ENCODE results near the gene DIDO1.
A peak's percentile ranks its signal among the peaks of the same experiment; 100 is the strongest.

The DIDO1 gene

GRCh38 chr20:62925420-62926228, 681 bp downstream of the DIDO1 start:
- DNase-seq = no peak

GRCh38 chr20:62925076-62925419, 1.3 kb downstream of the DIDO1 start:
- no peak for DNase-seq

DNA sequence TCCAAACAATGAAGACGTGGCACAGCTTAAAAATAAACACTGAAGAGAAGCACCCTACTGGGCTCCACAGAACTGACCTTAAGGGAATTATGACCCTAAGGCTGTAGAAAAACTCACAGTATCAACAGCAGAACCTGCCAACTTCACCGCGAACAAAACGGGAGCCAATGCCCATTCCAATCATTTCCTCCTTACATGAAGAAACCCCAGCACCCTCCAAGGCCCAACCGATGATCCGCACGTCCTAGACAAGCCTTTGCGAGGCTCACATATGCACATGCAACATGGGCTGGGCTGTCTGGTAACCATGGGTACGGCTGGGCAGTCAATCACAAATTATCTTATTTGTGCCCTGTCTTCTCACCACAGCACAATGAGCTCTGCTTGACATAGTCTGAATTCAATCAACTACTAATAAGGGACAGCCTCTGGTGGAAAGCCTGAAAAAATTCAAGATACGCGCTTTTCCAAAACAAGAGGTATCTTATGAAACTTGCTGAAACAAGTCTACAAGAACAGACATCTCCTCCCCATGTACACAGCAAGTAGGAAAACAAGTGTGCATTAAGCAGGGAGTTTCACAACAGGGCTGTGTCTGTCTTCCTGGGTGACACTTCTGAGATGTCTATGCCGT, 1.7 kb downstream of the DIDO1 start:
- peak; percentile 11 for DNase-seq

DNA sequence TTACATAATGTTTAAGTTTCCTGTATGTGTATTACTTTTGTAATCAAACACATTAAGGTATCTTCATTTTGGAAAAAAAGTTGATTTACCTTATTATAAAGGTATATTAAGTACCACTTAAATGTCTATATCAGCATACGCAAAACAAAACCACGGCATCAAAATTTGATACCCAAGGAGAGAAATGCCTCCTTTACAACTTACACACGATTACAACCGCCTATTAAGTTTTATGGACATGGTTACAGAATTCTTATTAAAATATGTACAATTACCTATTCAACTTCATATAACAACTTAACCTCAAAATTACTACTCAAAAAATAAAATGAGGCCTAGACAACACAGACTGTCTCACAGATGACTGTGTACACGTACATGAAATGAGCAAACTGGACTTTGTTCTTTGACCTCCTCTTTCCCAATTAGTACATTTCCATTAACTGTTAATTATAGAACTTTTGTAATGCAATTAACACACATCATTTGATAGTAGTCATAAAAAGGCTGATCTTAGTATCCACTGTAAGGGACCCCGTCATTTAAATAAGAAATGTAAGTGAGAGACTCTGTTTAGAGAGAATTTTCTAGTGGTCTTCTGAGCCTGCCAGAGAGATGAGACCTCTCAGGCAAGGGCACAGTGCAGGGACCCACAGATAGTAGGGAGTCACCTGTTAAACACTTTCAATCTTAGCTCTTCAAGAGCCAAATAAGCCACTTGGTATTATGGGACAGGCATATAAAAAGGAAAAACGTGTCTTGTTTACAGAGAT, 2.5 kb downstream of the DIDO1 start:
- no peak for DNase-seq

- peak; percentile 78 for DNase-seq
These were observed 3.1 kb downstream of the DIDO1 start for GRCh38 chr20:62923059-62923668.

- no peak for DNase-seq
These were observed 3.8 kb downstream of the DIDO1 start for GRCh38 chr20:62922451-62922921.

DNA sequence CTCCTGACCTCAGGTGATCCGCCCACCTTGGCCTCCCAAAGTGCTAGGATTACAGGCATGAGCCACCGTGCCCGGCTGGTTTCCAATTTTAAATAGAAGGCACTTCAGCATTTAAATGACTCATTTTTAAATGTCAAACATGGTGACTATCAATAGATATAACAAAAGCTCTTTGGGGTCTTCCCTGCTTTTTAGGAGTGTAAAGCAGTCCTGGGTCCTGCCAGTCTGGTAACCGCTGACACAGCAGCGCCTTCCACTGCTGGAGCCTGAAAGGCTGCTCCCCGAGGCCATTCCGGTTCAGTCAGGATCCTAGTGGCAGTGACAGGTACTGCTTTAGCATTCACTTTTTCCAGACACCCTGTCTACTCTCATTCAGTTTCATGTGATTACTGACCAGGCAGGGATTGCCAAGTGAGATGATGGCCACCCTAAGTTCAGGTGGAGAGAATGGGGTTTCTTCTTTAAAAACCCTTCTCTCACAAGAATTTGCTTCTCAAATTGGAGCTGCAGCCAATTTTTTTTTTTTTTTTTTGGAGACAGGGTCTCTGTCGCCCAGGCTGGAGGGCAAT, 5.1 kb downstream of the DIDO1 start:
- peak; percentile 25 for DNase-seq

DNA sequence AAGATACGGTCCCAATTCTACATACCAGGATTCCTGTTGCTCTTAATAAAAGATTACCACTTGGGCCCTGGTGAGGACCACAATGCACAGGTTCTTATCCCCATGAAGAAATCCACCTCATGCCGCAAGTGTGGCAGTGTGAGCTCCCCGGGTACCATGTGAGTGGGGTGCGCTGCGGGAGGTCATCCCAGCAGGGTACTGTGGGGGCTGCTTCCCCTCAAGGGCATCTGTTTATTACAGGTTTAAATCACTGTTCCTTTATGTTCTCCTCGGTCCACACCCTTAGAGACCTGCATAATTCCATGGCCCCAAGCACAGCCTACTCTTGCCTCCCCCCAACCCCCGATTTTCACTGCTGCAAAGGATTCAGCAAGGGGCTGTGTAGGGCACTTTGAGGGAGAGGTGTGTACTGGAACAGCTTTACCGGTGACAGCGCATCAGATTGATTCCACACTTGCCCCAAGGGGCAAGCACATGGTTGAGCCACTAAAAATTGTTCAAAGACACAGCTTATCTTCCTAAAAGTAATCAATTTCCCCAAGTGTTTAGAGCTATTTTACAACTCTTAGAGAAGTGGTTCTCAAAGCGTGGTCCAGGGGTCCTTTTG, 6.2 kb downstream of the DIDO1 start:
- no peak for DNase-seq

DNA sequence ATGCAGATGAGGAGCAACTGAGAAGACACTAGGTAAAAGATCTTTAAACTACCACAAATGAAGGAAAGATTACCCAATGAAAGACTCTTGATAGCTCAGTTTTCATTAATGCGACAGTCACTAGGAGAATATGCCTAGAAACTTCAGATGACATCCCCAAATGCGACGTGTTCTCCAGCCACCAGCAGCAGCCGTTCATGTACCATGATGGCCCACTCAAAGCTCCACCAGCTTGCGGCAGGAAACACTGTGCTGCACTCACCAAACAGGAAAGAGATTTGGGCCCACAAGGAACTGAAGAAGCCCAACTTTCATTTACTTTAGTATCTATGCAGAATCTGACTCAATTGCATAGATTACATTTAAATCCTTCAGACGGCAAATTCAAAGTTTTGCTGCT, 7.5 kb downstream of the DIDO1 start:
- no peak for DNase-seq

DNA sequence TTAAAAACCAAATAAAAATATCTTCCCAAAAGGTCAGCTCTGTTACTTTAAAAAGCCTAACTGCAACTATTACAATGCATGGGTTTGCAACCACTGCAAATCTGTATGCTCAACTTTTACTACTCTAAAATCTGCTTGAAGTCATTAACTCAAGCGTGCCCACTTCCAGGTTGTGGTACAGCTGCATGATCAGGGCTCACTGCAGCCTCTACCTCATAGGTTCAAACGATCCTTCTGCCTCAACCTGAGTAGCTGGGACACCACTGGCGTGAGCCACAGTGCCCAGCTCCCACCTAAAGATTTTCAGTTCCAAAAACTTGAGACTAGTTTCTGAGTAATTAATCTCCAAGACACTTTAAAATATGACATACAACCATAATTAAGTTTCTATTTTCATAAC, 8.2 kb downstream of the DIDO1 start:
- no peak for DNase-seq

DNA sequence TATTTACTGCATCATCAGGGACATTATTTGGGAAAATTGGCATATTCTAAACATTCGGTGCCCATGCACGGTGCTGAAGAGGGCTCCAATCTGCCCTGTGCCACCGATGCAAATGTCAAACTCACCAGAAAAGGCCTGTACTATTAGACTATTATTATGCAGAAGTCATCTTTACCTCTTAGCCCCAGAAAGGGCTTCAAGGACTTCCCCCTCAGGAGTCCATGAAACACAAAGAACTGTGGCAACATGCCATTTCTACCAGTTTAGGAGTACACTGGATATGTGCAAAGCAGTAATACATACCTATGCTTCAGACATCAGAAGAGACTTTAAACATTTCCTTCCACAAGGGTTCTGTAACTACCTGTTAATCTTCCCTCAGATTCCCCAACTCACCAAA, 8.6 kb downstream of the DIDO1 start:
- no peak for DNase-seq

GRCh38 chr20:62916703-62917476, 9.4 kb downstream of the DIDO1 start:
- no peak for DNase-seq

- no peak for DNase-seq
These were observed 11.3 kb downstream of the DIDO1 start for GRCh38 chr20:62914970-62915457.

DNA sequence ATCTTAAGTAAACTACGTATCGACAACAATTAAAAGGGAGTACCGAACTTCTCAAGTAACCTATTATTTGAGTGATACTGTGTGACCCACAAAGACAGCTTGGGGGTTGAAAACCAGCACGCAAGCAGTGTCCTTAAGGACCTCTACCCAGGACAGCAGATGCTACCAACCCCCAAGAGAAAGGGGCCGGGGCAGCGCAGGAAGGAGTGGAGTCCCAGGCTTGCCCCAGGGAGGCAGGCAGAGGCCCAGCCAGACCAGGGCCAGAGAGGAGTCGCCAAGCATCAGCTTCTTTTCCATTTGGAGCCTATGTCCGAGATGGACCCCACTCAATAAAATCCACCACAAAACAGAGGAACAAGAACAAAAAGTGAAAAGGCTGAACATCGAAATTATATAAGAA, 11.9 kb downstream of the DIDO1 start:
- DNase-seq = no peak

GRCh38 chr20:62913043-62913630, 13.2 kb downstream of the DIDO1 start:
- no peak for DNase-seq

DNA sequence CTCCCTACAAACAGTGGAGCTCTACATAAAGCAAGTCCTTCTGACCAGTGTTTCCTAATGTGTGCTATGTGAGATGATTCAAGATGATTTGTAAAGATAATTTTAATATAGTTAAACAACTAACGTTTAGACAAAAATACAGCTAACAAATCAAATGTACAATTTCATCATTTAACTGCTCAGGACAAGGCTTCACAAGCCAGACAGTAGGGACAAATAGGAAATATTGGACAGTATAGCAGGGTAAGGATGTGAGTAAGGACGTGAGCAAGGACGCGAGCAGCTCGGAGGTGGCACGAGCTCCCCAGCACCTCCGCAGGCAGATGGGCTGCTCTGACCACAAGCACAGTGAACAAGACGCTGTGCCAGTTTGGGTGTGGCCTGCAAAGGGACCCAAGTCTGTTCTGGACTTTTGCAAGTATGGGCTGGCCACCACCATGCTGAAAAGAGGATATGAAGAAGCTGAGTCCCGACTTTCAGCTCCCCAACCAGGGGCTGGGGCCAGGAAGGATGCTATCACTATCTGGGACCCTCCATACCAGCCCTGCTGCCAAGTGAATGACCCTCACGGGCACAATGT, 14.5 kb downstream of the DIDO1 start:
- DNase-seq = no peak

GRCh38 chr20:62910777-62911497, 15.4 kb downstream of the DIDO1 start:
- DNase-seq = no peak

DNA sequence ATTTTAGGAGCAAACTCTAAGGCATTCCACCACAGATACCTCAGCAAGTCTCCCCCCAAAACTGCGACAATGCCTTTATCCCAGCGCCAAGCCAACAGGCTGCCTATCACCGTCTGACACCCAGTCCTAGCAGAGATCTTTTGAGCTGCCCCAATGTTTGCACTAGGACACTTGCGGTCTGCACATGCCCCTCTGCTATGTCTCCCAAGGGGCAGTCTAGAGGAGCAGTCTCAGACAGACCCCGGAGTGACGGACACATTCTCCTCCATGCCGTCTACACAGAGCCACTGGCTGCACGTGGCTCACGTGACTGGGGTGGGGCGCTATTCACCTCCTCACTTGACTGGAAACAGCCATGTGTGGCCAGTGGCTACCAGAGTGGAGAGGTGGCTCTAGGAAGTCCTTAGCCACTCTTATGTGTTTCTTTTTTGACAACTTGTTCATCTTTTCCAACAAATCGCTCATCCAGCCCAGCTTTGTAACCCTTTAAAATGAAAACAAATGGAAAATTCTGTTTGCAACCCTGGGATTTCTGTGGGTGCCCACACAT, 16.0 kb downstream of the DIDO1 start:
- DNase-seq = no peak

DNA sequence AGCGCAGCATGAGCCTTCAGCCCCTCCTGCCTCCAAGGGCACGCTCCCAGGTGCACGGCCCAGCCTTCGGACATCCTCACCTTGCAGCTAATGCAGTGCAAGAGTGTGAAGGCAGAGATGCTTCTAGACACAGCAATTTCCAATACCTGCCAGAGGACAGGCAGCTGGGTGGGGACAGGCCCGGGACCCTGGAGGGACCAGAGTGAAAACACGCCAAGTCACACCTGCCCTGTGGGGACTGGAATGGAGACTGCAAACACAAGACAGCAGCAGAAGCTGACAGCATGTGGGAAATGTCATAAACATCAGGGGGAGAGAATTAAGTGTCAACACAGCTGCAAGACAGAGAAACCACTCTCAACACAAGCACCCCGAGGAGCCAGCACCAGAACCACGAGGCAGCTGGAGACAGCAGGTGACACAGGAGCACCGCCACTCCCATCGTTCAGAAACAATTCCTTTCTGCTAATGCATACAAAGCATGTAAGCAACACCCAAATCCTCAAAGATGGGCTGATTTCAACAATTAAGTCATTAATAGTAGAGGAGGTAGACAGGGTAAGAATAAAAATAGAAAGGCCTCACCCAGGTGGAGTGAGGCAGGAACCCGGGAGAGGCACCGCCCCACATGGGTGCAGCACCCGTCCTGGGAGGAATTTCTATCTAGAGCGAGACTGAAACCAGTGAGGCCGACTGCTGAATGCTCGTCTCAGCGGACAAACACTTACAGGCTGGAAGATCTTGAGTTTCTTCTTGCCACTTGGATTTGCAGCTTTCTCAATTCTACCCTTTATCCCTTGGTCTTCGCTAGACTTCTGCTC, 17.1 kb downstream of the DIDO1 start:
- DNase-seq = no peak

Measured in kidney glomerular epithelial cell (primary cell).